Parathyroid adenoma (tissue), 2 donors: ENCODE measurements around the gene AKAP3.

ENCODE experiments used
- H2AFZ ChIP-seq: fragments of 300-600 bp; sonication (generic); one replicate; pipeline ENCODE4 v1.7.0; 2017; ENCODE audit warnings: antibody characterized with exemption, mild to moderate bottlenecking
- H3K27ac ChIP-seq: fragments of 300-600 bp; sonication (generic); one replicate; pipeline ENCODE4 v1.7.0; 2017
- H3K27me3 ChIP-seq: fragments of 300-600 bp; sonication (generic); one replicate; pipeline ENCODE4 v1.7.0; 2017; ENCODE audit warnings: low read length; ENCODE audit not compliant: control insufficient read depth, insufficient read depth
- H3K36me3 ChIP-seq: fragments of 300-600 bp; sonication (generic); one replicate; pipeline ENCODE4 v1.7.0; 2017; ENCODE audit warnings: low read length; ENCODE audit not compliant: control insufficient read depth, insufficient read depth
- H3K4me1 ChIP-seq: fragments of 300-600 bp; sonication (generic); one replicate; pipeline ENCODE4 v1.7.0; 2017; ENCODE audit warnings: control low read depth
- H3K4me2 ChIP-seq: fragments of 300-600 bp; sonication (generic); one replicate; pipeline ENCODE4 v1.7.0; 2017; ENCODE audit warnings: low read length
- H3K4me3 ChIP-seq: fragments of 300-600 bp; sonication (generic); one replicate; pipeline ENCODE4 v1.7.0; 2017; ENCODE audit warnings: low read depth, low read length
- H3K79me2 ChIP-seq: fragments of 300-600 bp; sonication (generic); one replicate; pipeline ENCODE4 v1.7.0; 2017; ENCODE audit warnings: control low read depth
- H3K9ac ChIP-seq: fragments of 300-600 bp; sonication (generic); one replicate; pipeline ENCODE4 v1.7.0; 2017; ENCODE audit warnings: mild to moderate bottlenecking
- H3K9me3 ChIP-seq: fragments of 300-600 bp; sonication (generic); one replicate; pipeline ENCODE4 v1.7.0; 2017; ENCODE audit warnings: low read length; ENCODE audit not compliant: control insufficient read depth
- CTCF ChIP-seq: fragments of 300-600 bp; sonication (generic); IDR thresholded peaks from one replicate; pipeline ENCODE4 v1.7.0; 2017; ENCODE audit warnings: antibody characterized with exemption, mild to moderate bottlenecking
- donor health status: primary hyperparathyroidism.

Gene AKAP3

GRCh38 chr12:4648501-4649357 is at the start of gene AKAP3, which contains the start of gene NDUFA9:
Gene AKAP3, minus strand, starts transcription at chr12:4649051. Its CDS starts 10,855 bp downstream, at chr12:4638196.
Gene NDUFA9, plus strand, starts transcription at chr12:4649114. Its CDS starts 13 bp downstream, at chr12:4649127.
- Histone ChIP-seq H2AFZ (peak within 1 kb of the TSS; percentile 99), H3K36me3 (no peaks in the 10 kb centered on the region), H3K4me2 (peak within 1 kb of the TSS; percentile 76), H3K9me3 (no peaks in the 10 kb centered on the region), H3K27ac (peak within 1 kb of the TSS; percentile 81), H3K27me3 (no peaks in the 10 kb centered on the region), H3K4me1 (peaks cover 16% of the 10 kb centered on the region), H3K9ac (peak within 1 kb of the TSS; percentile 84), H3K4me3 (peak within 1 kb of the TSS; percentile 87), H3K79me2 (peaks cover 20% of the 10 kb centered on the region)
- TF ChIP-seq CTCF: no peak

GRCh38 chr12:4690760-4691159 is 41.9 kb upstream of the AKAP3 start:
- no peak overlapping the region for H3K4me2 ChIP-seq
- no peak for TF ChIP-seq CTCF

GRCh38 chr12:4685317-4685716 is 36.5 kb upstream of the AKAP3 start:
- no peaks in the 10 kb centered on the region for H3K79me2 ChIP-seq
- no peak overlapping the region for H3K4me3 ChIP-seq
- no peaks in the 10 kb centered on the region for H3K4me1 ChIP-seq
- no peaks in the 10 kb centered on the region for H3K36me3 ChIP-seq
- H3K27me3 ChIP-seq: no peaks in the 10 kb centered on the region
- no peak overlapping the region for H3K27ac ChIP-seq
- no peak overlapping the region for H3K4me2 ChIP-seq
- H3K9me3 ChIP-seq: no peaks in the 10 kb centered on the region
- TF ChIP-seq CTCF: no peak
- no peak overlapping the region for H3K9ac ChIP-seq
- no peak overlapping the region for H2AFZ ChIP-seq

More at GRCh38 chr12:4690760-4691159, 41.9 kb upstream of the AKAP3 start:
- H3K9ac ChIP-seq: no peak overlapping the region
- no peaks in the 10 kb centered on the region for H3K36me3 ChIP-seq
- no peaks in the 10 kb centered on the region for H3K79me2 ChIP-seq
- no peaks in the 10 kb centered on the region for H3K27me3 ChIP-seq
- no peaks in the 10 kb centered on the region for H3K4me1 ChIP-seq
- H3K9me3 ChIP-seq: no peaks in the 10 kb centered on the region
- H3K4me3 ChIP-seq: no peak overlapping the region
- H2AFZ ChIP-seq: no peak overlapping the region
- no peak overlapping the region for H3K27ac ChIP-seq

- no peak for TF ChIP-seq CTCF
Measured at GRCh38 chr12:4681732-4682131, 32.9 kb upstream of the AKAP3 start.

GRCh38 chr12:4679711-4680110 is 30.9 kb upstream of the AKAP3 start:
- Histone ChIP-seq H3K36me3 (no peaks in the 10 kb centered on the region), H3K9me3 (no peaks in the 10 kb centered on the region), H3K27me3 (no peaks in the 10 kb centered on the region), H3K79me2 (no peaks in the 10 kb centered on the region), H3K9ac (no peak overlapping the region), H3K27ac (no peak overlapping the region), H3K4me2 (no peak overlapping the region), H3K4me3 (no peak overlapping the region), H3K4me1 (no peaks in the 10 kb centered on the region), H2AFZ (no peak overlapping the region)
- TF ChIP-seq CTCF: no peak

More at GRCh38 chr12:4681732-4682131, 32.9 kb upstream of the AKAP3 start:
- H3K9me3 ChIP-seq: no peaks in the 10 kb centered on the region
- H3K27me3 ChIP-seq: no peaks in the 10 kb centered on the region
- H3K36me3 ChIP-seq: no peaks in the 10 kb centered on the region
- H2AFZ ChIP-seq: no peak overlapping the region
- H3K4me3 ChIP-seq: no peak overlapping the region
- no peak overlapping the region for H3K4me2 ChIP-seq
- no peaks in the 10 kb centered on the region for H3K79me2 ChIP-seq
- H3K27ac ChIP-seq: no peak overlapping the region
- no peaks in the 10 kb centered on the region for H3K4me1 ChIP-seq
- no peak overlapping the region for H3K9ac ChIP-seq
